Activated naive CD8-positive, alpha-beta T cell treated with anti-CD3 and anti-CD28 coated beads, Interleukin-2, amount 10 ng/mL, durations not matched to agents 7 days and 5 days (primary cell): ENCODE data around the gene BANF1. TPM values are rescaled to one million over a fixed set of nuclear protein-coding genes. Genes with fewer than 3 reads are reported as not detected.

Experiments used
- ATAC-seq: fragments of 150-1000 bp; cut with Tn5 transposase; one replicate; pipeline ENCODE4 v1.10.0; 2021; ENCODE audit warnings: low read depth, moderate library complexity
- POLR2A ChIA-PET: fragments of 350-600 bp; sonication (Branson Sonifier 250); formaldehyde crosslinking; loops from one replicate; lab custom pipeline; 2021; ENCODE audit warnings: antibody characterized with exemption; lab: Charles Lee
- DNase-seq: peaks from one replicate; pipeline ENCODE4 v3.0.0; 2021
- H3K27ac Mint-ChIP-seq: one replicate; pipeline ENCODE4 v1.8.0; 2022; ENCODE audit warnings: mild to moderate bottlenecking, mixed read lengths
- H3K27me3 Mint-ChIP-seq: one replicate; pipeline ENCODE4 v1.8.0; 2022; ENCODE audit warnings: mild to moderate bottlenecking, moderate library complexity, mixed read lengths
- H3K36me3 Mint-ChIP-seq: one replicate; pipeline ENCODE4 v1.8.0; 2021; ENCODE audit warnings: mild to moderate bottlenecking, mixed read lengths
- H3K4me1 Mint-ChIP-seq: one replicate; pipeline ENCODE4 v1.8.0; 2021; ENCODE audit warnings: mixed read lengths
- H3K4me3 Mint-ChIP-seq: one replicate; pipeline ENCODE4 v1.8.0; 2022; ENCODE audit warnings: mild to moderate bottlenecking, moderate library complexity, mixed read lengths
- H3K9me3 Mint-ChIP-seq: one replicate; pipeline ENCODE4 v1.8.0; 2021; ENCODE audit warnings: mixed read lengths
- total RNA-seq, 2 experiments: library from RNA; stranded (reverse); gene quantifications; one replicate each; pipeline ENCODE4 v1.2.3, GENCODE V29; 2021

BANF1 gene
- total RNA-seq, 2 experiments from 2014 or later = 183 to 187 TPM

DNA sequence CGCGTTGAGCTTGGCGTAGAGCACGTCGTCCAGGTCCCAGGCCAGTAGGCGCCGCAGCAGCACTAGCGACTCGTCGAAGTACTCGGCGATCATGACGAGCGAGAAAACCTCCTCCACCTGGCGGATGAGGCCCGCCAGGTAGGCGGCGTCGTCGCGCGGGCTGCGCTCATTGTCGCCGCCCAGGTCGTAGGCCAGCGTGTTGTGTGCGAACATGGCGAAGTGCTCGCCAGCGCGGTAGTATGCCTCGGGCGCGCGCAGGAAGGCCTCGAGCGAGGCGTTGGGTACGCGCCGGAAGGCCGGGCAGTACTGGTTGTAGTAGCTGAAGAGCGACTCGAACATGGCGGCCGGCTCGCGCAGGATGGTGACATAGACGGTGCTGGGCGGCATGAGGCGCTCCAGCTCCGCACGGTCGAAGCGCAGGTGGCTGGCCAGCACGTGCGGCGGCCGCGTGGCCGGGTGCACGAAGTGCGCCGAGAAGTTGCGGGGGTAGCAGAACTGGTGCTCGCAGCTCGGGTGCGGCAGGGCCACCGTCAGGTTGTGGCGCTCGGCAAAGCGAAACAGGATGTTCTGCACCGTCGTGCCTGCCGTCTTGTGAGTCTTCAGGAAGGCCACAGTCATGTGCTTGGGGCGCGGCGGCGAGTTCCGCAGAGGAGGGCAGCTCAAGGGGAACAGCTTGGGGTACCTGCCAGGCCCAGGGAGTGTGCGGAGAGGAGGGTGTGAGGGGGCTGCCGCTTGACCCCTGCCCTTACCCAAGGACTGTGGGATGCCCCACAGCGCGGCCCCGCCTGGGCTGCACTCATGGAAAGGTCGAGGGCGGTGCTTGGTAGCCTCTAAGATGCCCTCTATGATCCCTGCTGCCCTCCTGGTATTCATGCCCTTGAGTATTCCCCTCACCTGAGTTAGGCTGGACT is 40.9 kb downstream of the BANF1 start:
- H3K27me3 Mint-ChIP-seq = peaks cover 22% of the 10 kb centered on the region
- no peaks in the 10 kb centered on the region for H3K36me3 Mint-ChIP-seq
- H3K4me1 Mint-ChIP-seq = peaks cover 6% of the 10 kb centered on the region
- H3K9me3 Mint-ChIP-seq = no peaks in the 10 kb centered on the region
- H3K27ac Mint-ChIP-seq = no peak overlapping the region
- POLR2A ChIA-PET = no interaction called here
- DNase-seq (no peak), ATAC-seq (no peak)
- H3K4me3 Mint-ChIP-seq = no peak overlapping the region

DNA sequence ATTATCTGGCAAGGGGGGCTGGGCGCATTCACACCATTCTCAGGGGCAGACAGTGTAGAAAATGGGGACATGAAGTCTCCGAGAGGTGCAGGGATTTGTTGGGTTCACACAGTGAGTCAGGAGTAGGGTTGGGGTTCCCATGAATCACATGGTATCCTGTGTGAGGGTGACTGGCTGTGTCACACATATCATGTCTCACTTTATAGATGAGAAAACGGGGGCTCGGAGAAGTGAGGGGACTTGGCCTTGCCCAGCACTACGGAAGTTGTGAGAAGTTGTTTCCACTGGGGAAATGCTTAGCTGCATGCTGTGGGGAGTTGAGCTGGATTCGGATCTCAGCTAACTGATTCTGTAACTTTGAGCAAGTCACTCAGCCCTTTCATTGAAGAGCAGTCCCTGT is 42.5 kb downstream of the BANF1 start:
- POLR2A ChIA-PET = no interaction called here
- DNase-seq = no peak
- peaks cover 10% of the 10 kb centered on the region for H3K4me1 Mint-ChIP-seq
- no peaks in the 10 kb centered on the region for H3K9me3 Mint-ChIP-seq
- no peaks in the 10 kb centered on the region for H3K36me3 Mint-ChIP-seq
- no peak overlapping the region for H3K27ac Mint-ChIP-seq
- H3K27me3 Mint-ChIP-seq = peaks cover 23% of the 10 kb centered on the region
- peak; percentile 8 for ATAC-seq
- peak overlapping the region; percentile 18 for H3K4me3 Mint-ChIP-seq

- Mint-ChIP-seq H3K4me3 (peak overlapping the region; percentile 18), H3K4me1 (peaks cover 10% of the 10 kb centered on the region), H3K9me3 (no peaks in the 10 kb centered on the region), H3K27me3 (peaks cover 21% of the 10 kb centered on the region), H3K36me3 (no peaks in the 10 kb centered on the region), H3K27ac (no peak overlapping the region)
- POLR2A ChIA-PET = no interaction called here
- DNase-seq = peak; percentile 84
- peak; percentile 90 for ATAC-seq
Measured at GRCh38 chr11:66045177-66045639, 42.9 kb downstream of the BANF1 start.

GRCh38 chr11:66046901-66047300 is 44.6 kb downstream of the BANF1 start:
- H3K36me3 Mint-ChIP-seq = no peaks in the 10 kb centered on the region
- no peak for DNase-seq
- POLR2A ChIA-PET = interaction anchor here (1.8 kb wide), 1 partner anchor 44 kb away, joined by 6 read pairs; the partner anchor contains the start of genes BANF1 and EIF1AD
- ATAC-seq = no peak
- peaks cover 20% of the 10 kb centered on the region for H3K4me1 Mint-ChIP-seq
- no peak overlapping the region for H3K4me3 Mint-ChIP-seq
- H3K27me3 Mint-ChIP-seq = peaks cover 14% of the 10 kb centered on the region
- H3K27ac Mint-ChIP-seq = no peak overlapping the region
- H3K9me3 Mint-ChIP-seq = no peaks in the 10 kb centered on the region

- Mint-ChIP-seq H3K4me3 (no peak overlapping the region), H3K27me3 (peaks cover 14% of the 10 kb centered on the region), H3K9me3 (no peaks in the 10 kb centered on the region), H3K4me1 (peaks cover 21% of the 10 kb centered on the region), H3K36me3 (peaks cover 5% of the 10 kb centered on the region), H3K27ac (no peak overlapping the region)
- DNase-seq = no peak
- POLR2A ChIA-PET = interaction anchor here (0.5 to 1.8 kb wide), 2 partner anchors 10 to 45 kb away, joined by 4 to 6 read pairs; partner anchors contain the start of genes BANF1 and EIF1AD
- ATAC-seq = no peak
Measured at GRCh38 chr11:66047541-66048365, 45.5 kb downstream of the BANF1 start.

- ATAC-seq = no peak
- no peak for DNase-seq
- Mint-ChIP-seq H3K27me3 (peaks cover 14% of the 10 kb centered on the region), H3K27ac (no peak within 1 kb of the TSS), H3K4me3 (peak within 1 kb of the TSS; percentile 10), H3K36me3 (peaks cover 10% of the 10 kb centered on the region), H3K4me1 (peaks cover 28% of the 10 kb centered on the region), H3K9me3 (no peaks in the 10 kb centered on the region)
- POLR2A ChIA-PET = interaction anchor here (1.0 to 1.8 kb wide), 2 partner anchors 10 to 46 kb away, joined by 5 to 6 read pairs; partner anchors contain the start of genes BANF1 and EIF1AD
Measured at GRCh38 chr11:66048547-66049323, 46.4 kb downstream of the BANF1 start, which contains the start of gene GAL3ST3. GAL3ST3 (minus strand) TSS chr11:66049161; CDS start chr11:66045415, 3,746 bp downstream.

- no peak for ATAC-seq
- POLR2A ChIA-PET = interaction anchor here (0.5 to 6.5 kb wide), 7 partner anchors 18 to 424 kb away, joined by 4 to 62 read pairs (median 5); partner anchors contain the start of genes MUS81 and PACS1
- Mint-ChIP-seq H3K4me3 (peak overlapping the region; percentile 99), H3K36me3 (peaks cover 18% of the 10 kb centered on the region), H3K27ac (peak overlapping the region; percentile 83), H3K9me3 (no peaks in the 10 kb centered on the region), H3K4me1 (peaks cover 28% of the 10 kb centered on the region), H3K27me3 (peaks cover 14% of the 10 kb centered on the region)
- no peak for DNase-seq
Measured at GRCh38 chr11:66050581-66051231, 48.4 kb downstream of the BANF1 start.

DNA sequence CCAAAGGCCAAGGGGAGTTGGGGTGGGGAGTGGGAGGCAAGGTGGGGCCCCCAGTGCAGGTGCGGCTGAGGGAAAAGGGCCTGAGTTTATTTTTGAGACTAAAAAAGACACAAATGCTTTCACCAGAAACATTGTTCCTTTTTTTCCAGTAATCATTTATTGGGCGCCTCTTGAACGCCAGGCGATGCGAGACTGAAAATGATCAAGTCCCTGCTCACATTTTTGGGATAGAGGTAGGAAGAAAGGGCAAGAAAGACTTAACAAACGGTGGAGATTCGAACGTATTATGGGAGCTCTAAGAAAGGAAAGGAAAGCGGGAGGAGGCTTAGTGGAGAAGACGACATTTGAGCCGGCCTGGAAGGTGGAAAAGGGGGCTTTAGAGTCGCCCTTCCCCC is 49.1 kb downstream of the BANF1 start:
- Mint-ChIP-seq H3K36me3 (peaks cover 20% of the 10 kb centered on the region), H3K27ac (peak overlapping the region; percentile 83), H3K4me1 (peaks cover 28% of the 10 kb centered on the region), H3K4me3 (peak overlapping the region; percentile 99), H3K27me3 (peaks cover 14% of the 10 kb centered on the region), H3K9me3 (no peaks in the 10 kb centered on the region)
- ATAC-seq (no peak), DNase-seq (no peak)
- POLR2A ChIA-PET = interaction anchor here (0.5 to 6.5 kb wide), 12 partner anchors 17 to 425 kb away, joined by 3 to 62 read pairs (median 5); partner anchors contain the start of genes CCDC85B, MUS81 and PACS1

DNA sequence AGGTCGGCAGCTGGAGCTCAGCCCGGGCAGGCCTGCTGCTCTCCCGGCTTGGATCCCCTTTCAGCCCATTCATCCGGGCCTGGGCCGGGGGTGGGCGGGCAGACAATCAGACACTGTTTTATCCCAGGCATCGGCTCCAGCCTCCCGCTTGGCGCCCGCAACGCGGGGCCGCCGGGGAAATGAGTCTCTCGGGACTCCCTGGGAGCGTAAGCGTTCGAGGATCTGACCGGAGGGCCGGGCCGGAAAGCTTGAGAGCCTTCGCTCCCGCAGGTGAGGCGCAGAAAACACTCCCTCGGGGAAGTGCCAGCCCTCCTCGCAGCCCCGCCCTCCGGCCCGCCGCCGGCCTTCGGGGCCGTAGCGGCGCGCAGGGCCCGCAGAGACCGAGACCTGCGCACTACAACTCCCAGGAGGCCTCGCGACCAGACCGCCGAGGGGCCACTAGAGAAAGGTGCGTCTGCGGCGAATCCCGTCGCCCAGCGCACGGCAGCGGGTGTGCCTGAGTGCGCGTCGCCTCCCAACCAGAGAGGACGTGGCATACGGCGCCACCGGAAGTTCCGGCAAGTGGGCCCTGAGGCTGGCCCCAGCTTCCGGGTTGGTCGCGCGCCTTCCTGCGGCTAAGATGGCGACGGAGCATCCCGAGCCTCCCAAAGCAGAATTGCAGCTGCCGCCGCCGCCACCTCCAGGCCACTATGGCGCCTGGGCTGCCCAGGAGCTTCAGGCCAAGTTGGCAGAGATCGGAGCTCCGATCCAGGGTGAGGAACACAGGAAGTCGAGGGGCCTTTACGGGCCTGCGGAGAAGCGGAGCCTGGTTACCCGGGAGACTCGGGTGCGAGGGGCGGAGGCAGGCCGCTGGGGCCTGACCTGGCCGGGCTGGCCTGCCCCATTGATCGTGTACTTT is 49.7 kb downstream of the BANF1 start, which contains the start of gene SF3B2:
Gene SF3B2 (plus strand): TSS at position 599 of the 898 bp plus-strand sequence. CDS start 21 bp downstream, at position 620.
- Mint-ChIP-seq H3K36me3 (peaks cover 20% of the 10 kb centered on the region), H3K4me3 (peak within 1 kb of the TSS; percentile 99), H3K4me1 (peaks cover 28% of the 10 kb centered on the region), H3K9me3 (no peaks in the 10 kb centered on the region), H3K27me3 (peaks cover 10% of the 10 kb centered on the region), H3K27ac (peak within 1 kb of the TSS; percentile 92)
- DNase-seq = peak; percentile 96
- peak; percentile 99 for ATAC-seq
- POLR2A ChIA-PET = interaction anchor here (0.6 to 6.5 kb wide), 24 partner anchors 11 to 437 kb away, joined by 3 to 62 read pairs (median 5); partner anchors contain the start of genes BANF1, CCDC85B, CFL1 and EIF1AD

DNA sequence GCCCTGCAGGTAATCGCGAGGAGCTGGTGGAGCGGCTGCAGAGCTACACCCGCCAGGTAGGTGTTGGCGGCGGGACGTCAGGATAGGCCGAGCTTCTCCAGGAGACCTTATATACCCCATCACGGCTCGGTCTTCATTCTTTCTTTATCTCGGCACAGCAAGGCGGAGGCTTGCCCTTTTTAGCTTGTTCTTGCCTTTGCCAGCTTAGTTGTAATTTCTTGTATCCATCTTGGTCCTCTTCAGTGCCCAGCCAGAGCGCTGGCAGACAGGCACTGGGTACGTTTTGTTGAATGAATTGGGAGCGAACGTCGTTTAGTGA is 50.3 kb downstream of the BANF1 start:
- H3K4me1 Mint-ChIP-seq = peaks cover 28% of the 10 kb centered on the region
- H3K9me3 Mint-ChIP-seq = no peaks in the 10 kb centered on the region
- POLR2A ChIA-PET = interaction anchor here (0.9 to 6.5 kb wide), 17 partner anchors 11 to 438 kb away, joined by 3 to 62 read pairs (median 5); partner anchors contain the start of genes BANF1, CCDC85B, CFL1 and EIF1AD
- peaks cover 23% of the 10 kb centered on the region for H3K36me3 Mint-ChIP-seq
- DNase-seq (no peak), ATAC-seq (no peak)
- peak overlapping the region; percentile 92 for H3K27ac Mint-ChIP-seq
- peak overlapping the region; percentile 99 for H3K4me3 Mint-ChIP-seq
- peaks cover 10% of the 10 kb centered on the region for H3K27me3 Mint-ChIP-seq
